AG08396 (cell line): ENCODE measurements around the gene PPP1R3C.
A peak's percentile ranks its signal among the peaks of the same experiment; 100 is the strongest.

Experiments used
- DNase-seq: peaks from one replicate; pipeline ENCODE4 v3.0.0; 2012; ENCODE audit warnings: low spot score, mixed read lengths

Gene PPP1R3C

DNA sequence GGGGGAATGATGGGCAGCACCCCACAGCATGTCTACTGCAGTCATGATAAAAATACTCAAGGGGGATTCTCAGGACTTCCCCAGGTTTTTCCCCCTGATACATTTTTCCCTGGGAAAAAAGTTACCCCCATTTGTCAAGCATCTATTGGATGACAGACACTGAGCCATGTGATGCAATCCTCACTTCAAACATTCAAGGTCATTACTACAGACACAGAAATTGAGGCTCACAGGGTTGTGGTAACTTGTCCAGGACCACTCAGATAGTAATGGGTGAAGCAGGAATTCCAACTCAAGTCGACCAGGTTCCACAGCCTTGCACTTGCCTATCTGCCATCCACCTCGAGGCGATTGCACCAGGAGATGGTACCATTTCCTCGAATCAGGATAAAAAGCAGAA lies 31.7 kb downstream of the PPP1R3C start:
- no peak for DNase-seq

GRCh38 chr10:91598211-91598977 lies 34.5 kb downstream of the PPP1R3C start:
- no peak for DNase-seq

DNA sequence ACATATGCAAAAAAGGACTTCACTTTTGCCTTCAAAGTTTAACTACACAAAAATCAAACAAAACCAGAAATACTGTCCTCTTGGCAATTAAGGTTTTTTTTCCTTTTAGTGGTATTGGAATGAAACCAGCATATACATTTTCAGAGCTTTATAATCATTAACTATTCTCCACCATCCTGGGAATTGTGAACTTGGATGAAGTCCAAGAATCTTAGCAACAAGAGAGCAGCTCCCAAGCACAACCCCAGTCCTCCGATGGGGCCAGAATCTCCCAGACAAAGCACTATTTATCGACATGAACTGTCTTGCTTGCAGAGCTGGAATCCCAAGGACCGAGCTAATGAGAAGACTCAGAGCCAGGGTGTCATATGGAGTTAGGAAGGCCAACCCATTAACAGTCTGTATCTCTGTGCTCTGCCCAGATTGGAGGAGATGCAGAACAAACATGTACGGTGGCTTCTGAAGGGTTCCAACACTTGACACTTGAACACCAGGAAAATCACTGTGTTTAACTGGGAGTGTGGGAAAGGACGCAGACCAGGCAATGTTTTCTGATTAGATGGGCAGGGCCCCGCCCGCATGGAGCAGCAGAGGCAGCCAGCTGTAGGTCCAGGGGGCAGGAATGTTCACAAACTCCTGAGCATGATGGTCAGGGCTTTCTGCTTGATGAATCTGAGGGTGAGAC lies 35.5 kb downstream of the PPP1R3C start:
- DNase-seq, result no peak

DNA sequence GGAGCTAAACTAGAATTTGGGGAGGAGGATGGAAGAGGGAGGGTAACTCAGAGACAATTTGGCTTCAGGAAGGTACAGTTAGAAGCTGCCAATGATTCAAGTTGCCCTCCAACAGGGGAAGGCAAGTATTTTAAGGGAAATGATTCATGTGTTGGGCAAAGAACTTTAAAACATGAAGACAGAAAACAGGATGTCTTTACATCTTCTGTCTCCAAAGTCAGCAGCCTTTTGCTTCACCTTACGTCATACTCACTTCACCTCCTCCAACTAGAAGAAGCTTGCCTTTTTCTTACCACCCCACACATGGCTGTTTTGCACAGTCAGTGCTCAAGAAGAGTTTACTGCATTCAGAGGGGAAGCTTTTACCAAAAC lies 36.1 kb downstream of the PPP1R3C start:
- DNase-seq, result no peak

DNA sequence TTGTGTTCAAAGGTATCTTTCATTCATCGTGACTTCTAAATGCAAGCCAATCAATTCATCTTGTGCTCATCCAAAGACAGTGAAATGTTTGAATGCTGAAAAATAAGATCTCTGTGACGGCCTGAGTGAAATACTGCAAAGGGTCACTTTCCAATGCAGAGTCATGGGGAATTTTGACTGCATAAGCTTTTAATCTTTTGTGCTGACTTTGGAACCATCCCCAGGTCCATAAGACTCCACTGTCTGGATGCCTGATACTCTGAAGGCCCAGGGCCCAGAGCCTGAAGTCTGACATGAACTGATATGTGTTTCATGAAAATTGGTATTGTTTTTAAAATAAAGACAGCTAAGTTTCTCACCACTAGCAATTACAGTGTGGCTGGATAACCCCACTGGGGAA lies 39.0 kb downstream of the PPP1R3C start:
- no peak for DNase-seq

GRCh38 chr10:91593366-91593765 lies 39.5 kb downstream of the PPP1R3C start:
- DNase-seq, result no peak

DNA sequence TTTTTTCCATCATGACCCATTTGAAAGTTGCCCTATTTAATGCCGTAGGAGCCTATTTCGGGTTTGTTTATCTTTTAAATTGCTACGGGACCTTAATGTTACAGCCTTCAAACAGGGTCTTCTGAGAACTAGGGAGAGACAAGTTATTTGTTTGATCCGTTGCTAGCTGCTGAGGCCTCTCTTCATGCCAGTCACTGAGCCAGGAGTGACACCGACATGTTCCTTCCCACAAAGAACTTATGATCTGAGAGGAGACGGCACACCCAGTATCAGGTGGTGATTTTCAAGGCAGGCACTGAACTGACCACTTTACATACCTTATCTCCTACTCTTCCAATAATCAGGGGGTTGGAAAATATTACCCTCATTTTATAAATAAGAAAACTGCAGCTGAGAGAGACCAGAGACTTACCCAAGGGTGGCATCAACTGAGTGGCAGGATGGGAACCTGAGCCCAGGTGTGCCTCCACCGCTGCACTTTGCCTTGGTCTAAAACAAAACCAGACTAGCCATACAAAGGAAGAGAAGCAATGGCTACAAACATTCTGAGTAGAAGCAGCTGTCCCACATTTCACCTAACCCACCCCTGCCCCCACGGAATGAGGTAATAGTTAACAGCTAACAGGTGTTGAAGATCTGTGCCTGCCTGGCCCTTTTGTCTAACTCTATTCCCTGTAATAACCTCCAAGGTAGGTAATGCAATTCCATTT lies 40.5 kb downstream of the PPP1R3C start:
- no peak for DNase-seq

DNA sequence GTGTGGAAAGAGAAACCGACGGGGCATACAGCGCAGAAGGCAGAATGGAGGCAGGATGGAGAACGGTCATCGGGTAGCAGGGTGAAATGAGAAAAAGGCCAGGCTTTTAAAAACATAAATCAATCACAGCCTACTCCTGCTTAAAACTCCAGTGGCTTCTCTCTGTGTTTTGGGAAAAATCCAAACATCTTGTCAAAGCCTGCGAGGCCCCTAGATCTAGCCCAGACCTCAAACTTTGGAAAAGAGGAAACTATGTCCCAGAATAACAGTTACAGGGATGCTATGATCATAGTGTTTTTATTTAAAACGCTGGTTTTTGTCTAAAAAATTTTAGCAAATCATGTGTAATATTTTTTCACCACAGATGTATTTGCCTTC lies 41.1 kb downstream of the PPP1R3C start:
- DNase-seq, result no peak

GRCh38 chr10:91590904-91591796 lies 41.7 kb downstream of the PPP1R3C start:
- no peak for DNase-seq

DNA sequence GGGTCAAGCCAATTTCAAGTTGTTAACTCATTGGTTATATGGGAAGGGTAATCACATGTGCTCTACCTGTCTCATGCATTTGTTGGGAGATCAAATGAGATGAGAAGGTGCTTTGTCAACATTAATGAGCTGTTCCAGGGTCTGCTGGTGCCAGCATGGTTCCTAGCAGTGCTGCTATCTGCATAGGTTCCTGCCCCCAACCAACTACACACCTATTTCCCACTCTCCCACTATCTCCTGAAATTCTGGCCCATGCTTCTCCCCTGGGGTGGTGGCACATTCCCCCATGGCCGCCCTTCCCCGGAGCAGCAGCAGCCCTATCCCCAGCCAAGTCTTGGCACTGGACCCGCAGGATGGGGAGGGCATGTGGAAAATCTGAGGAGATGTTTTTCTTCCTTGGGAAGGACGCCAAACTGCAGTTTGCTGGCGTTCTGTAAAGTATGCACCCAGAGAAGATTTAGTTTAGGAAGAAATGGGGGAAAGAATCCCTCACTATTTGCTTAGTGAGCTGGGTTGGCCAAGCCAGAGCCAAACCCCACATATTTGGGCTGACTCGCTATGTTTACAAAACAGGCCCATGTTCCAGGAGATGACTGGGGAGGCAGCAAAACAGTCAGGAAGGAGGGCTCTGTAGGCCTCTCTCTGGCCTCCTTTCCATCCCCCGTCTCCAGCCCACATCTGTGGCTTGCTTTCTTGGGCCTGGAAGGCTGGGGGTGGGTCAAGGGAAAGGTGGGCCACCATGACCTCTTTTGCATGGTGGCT lies 42.5 kb downstream of the PPP1R3C start:
- DNase-seq, result peak; percentile 74

DNA sequence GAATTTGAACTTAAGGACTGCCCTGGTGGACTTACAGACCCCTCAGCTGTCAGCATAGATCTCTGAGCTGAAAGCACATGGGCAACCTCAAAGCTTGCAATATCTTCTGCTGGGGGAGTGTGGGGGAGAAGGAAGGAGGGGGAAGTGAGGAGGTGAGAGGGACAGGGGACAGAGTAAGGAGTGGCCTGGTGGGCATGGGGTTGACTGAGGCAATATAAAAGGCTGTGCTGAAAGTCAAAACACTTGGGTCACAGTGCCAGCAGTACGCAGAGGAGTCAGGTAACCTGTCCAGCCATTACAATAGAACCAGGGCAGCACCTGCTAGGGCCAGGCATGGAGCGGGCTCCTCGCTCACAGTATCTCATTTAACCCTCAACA lies 43.2 kb downstream of the PPP1R3C start:
- DNase-seq, result no peak

DNA sequence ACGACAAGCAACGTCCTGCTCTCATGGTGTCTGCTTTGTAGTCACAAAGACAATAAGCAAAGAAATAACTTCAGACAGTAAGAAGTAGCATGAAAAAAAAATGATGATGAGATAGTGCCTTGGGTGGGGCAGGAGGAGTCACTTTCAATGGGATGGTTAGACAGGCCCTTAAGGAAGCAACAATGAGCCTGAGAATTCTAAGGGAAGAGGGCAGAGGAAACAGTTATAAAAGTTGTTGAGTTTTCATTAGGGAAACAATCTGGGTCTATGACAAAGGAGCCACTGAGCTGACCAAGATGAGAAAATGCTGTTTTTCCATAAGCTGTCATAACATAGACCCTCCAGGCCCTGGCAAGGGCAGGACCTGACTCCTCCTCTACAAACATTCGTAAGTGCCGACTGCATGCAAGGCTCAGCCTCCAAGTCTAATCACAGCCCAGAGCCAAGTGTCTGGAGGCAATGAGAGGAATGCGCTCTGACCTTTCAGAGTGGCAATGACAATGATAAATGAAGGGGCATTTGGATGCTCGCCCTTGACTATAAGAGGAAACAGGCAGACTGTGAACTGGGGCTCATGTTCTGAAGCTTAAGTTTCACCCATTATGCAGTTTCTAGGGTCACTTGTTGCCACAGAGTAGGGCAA lies 43.7 kb downstream of the PPP1R3C start:
- DNase-seq, result no peak

DNA sequence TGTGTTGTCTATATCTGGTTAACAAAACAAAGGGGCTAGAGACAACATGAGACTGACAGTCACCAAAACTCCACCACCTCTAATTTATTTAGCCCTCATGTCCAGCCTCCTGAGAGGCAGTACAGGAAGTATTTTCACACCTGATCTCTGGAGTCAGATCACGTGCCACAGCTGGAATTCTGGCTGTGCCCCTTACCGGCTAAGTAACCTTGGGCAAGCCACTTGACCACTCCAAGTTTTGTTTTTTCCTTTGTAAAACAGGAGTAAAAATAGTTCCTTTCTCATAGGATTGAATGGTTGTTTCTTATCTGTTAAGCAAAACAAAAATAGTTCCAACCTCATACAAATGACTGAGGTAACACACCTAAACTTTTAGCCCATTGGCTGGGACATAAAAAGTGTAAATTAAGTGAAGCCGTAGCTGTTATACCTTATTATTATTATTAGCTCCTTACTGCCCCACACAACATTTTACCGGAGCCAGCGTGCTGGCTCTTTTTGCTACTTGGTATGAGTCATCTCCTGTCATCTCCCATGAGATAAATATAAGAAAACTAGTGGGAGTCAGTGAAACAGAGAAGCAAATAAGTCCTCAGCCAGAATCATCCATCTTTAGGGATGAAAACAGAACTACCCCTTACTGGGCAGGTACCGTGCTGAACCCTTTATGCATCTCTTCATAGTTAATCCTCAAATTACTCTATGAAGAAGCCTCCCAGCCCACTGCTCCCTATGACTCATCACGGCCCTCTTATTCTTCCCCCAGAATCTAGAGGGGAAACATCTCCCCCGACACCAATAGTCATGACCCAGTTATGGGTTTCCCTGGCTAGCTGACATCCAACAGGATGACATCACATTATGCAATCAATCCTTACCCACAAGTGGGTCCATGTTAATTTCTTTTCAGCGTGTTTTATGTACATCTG lies 44.9 kb downstream of the PPP1R3C start:
- DNase-seq, result peak; percentile 46

- no peak for DNase-seq
Measured at GRCh38 chr10:91582153-91582554, 50.7 kb downstream of the PPP1R3C start.

DNA sequence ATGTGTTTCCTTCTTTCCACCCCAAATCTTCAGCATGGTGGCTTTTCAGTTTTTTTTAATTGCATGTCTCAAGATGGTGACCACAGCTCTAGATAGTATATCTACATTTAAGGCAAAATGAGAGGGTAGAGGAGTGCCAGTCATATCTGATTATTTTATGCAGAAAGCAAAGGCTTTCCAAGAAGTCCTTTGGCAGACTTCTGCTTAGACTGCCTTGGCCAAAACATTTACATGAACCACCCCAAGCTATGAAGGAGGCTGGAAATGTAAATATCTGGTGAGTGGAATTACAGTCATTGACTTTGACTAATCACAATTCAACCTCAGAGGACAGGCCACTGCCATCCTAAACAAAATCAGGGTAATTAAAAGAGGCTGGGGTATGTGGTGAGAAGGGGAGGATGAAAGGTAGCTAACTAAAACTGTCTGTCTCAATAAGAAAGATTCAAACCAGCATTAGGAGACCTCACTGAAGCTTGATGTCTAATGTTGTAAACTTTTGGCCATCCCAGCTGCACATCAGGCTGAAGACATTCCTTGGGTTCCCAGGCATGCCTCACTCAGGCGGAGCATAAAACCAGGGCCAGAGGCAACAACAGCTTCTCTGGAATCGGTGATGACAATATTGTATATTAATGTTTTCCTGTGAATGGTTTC lies 53.4 kb downstream of the PPP1R3C start:
- DNase-seq, result peak; percentile 65
